K562 (cell line): ENCODE data around the gene C2CD2. TPM values are rescaled to one million over a fixed set of nuclear protein-coding genes. Genes with fewer than 3 reads are reported as not detected.
A peak's percentile ranks its signal among the peaks of the same experiment; 100 is the strongest.

ENCODE experiments used
- ATAC-seq: fragments of 200-7000 bp; cut with Tn5 transposase; 3 replicates; pipeline ENCODE4 v1.9.1; 2020; ENCODE audit warnings: moderate library complexity
- BruUV-seq: library from RNA; stranded (reverse); fragments of 400-500 nt; replicated peaks from 2 replicates; lab custom pipeline; 2021; lab: Mats Ljungman, UMichigan
- CTCF ChIA-PET: fragments of 300-600 bp; formaldehyde crosslinking; extraction: SDS; loops from one replicate; lab custom pipeline; 2021; ENCODE audit warnings: low intra/inter-chr PET ratio; lab: Yijun Ruan, JAX
- POLR2A ChIA-PET: fragments of 300-600, 350-650 bp; sonication (Branson Sonifier 250); formaldehyde crosslinking; extraction: SDS; loops from one replicate; lab custom pipeline; 2021; ENCODE audit warnings: antibody characterized with exemption, inconsistent platforms; lab: Yijun Ruan, JAX
- DNase-seq, 4 experiments: peaks; one replicate each; pipeline versions ENCODE4 v3.0.0 to v3.0.0-alpha.2; 2011 to 2018; ENCODE audit warnings: low spot score in 3 of 4, mixed read lengths in 3 of 4; ENCODE audit errors: extremely low read depth in 1 of 4
- FAIRE-seq: peaks from 2 replicates; lab custom pipeline; 2011; peaks lifted over from hg19 to GRCh38; lab: Jason Lieb, UNC
- H2AFZ ChIP-seq: 2 replicates; pipeline ENCODE4 v1.6.0; 2011; ENCODE audit warnings: low read depth, low read length, control low read depth, inconsistent platforms
- H3K27ac ChIP-seq: fragments of 200-600 bp; 3 replicates; pipeline ENCODE4 v1.8.0; 2011; ENCODE audit warnings: low read depth, mild to moderate bottlenecking, control low read depth, inconsistent platforms, low read length, moderate library complexity, mixed read lengths; ENCODE audit errors: extremely low read depth
- H3K27me3 ChIP-seq, 2 experiments: fragments of 300-600 bp in 1 of 2; 2 replicates in 1 of 2; 3 replicates in 1 of 2; pipeline versions ENCODE4 v1.6.0 to v1.8.0; 2011; ENCODE audit warnings: inconsistent platforms in 2 of 2, low read length in 2 of 2, mild to moderate bottlenecking in 1 of 2, mixed read lengths in 1 of 2, moderate library complexity in 1 of 2; ENCODE audit not compliant: control insufficient read depth in 2 of 2, insufficient read depth in 2 of 2
- H3K36me3 ChIP-seq: fragments of 300-600 bp; 3 replicates; pipeline ENCODE4 v1.8.0; 2011; ENCODE audit warnings: mild to moderate bottlenecking, low read length, inconsistent platforms; ENCODE audit not compliant: control insufficient read depth, insufficient read depth
- H3K4me1 ChIP-seq, 2 experiments: fragments of 200-600 bp in 1 of 2; replicated peaks in 1 of 2; 2 replicates in 1 of 2; 3 replicates in 1 of 2; pipeline versions ENCODE4 v1.5.1 to v1.8.0; 2011; ENCODE audit warnings: inconsistent platforms in 2 of 2, low read length in 2 of 2, mild to moderate bottlenecking in 1 of 2, mixed read lengths in 1 of 2, moderate library complexity in 1 of 2; ENCODE audit not compliant: control insufficient read depth in 2 of 2, insufficient read depth in 2 of 2
- H3K4me2 ChIP-seq: 2 replicates; pipeline ENCODE4 v1.6.1; 2011; ENCODE audit warnings: low read length, control low read depth, inconsistent platforms, mixed read lengths; ENCODE audit not compliant: insufficient read depth
- H3K4me3 ChIP-seq: fragments of 200-600 bp; sonication (generic), shearing (Covaris generic); 2 replicates; pipeline ENCODE4 v1.5.1; 2016; ENCODE audit warnings: control low read depth, inconsistent platforms
- H3K79me2 ChIP-seq: fragments of 200-600 bp; 3 replicates; pipeline ENCODE4 v1.8.0; 2011; ENCODE audit warnings: low read length, inconsistent platforms; ENCODE audit not compliant: control insufficient read depth, insufficient read depth
- H3K9ac ChIP-seq, 2 experiments: 2 replicates each; pipeline versions ENCODE4 v1.6.0 to v1.6.1; 2011; ENCODE audit warnings: low read depth in 2 of 2, low read length in 2 of 2, control low read depth in 1 of 2, inconsistent platforms in 1 of 2, mild to moderate bottlenecking in 1 of 2, mixed read lengths in 1 of 2; ENCODE audit not compliant: insufficient read depth in 1 of 2
- H3K9me1 ChIP-seq: one replicate; pipeline ENCODE4 v1.6.0; 2011; ENCODE audit warnings: inconsistent platforms, mild to moderate bottlenecking, low read length, moderate library complexity; ENCODE audit not compliant: control insufficient read depth, insufficient read depth
- H3K9me3 ChIP-seq: replicated peaks from 2 replicates; pipeline ENCODE4 v1.5.1; 2011; ENCODE audit warnings: low read depth, low read length, inconsistent platforms; ENCODE audit not compliant: control insufficient read depth, insufficient read depth
- H4K20me1 ChIP-seq: replicated peaks from 2 replicates; pipeline ENCODE4 v1.6.1; 2011; ENCODE audit warnings: low read length, inconsistent platforms, mixed read lengths; ENCODE audit not compliant: control insufficient read depth, insufficient read depth
- ATF7 ChIP-seq: fragments of 450-650 bp; IDR thresholded peaks from 2 replicates; pipeline ENCODE4 v1.7.1; 2014; ENCODE audit warnings: mild to moderate bottlenecking, moderate library complexity
- COPS2 ChIP-seq: fragments of 450-650 bp; conservative IDR thresholded peaks from 2 replicates; pipeline ENCODE4 v1.6.1; 2016; ENCODE audit warnings: mild to moderate bottlenecking, moderate library complexity
- DPF2 ChIP-seq: fragments of 450-650 bp; IDR thresholded peaks from 2 replicates; pipeline ENCODE4 v1.6.1; 2016
- FOXJ2 ChIP-seq: fragments of 200-800 bp; sonication (Bioruptor generic); IDR thresholded peaks from 2 replicates; pipeline ENCODE4 v1.6.1; 2016; ENCODE audit warnings: missing genetic modification characterization, missing compliant biosample characterization
- HDAC1 ChIP-seq, 2 experiments: fragments of 450-650 bp; IDR thresholded peaks; 2 replicates each; pipeline ENCODE4 v1.6.1; 2016 to 2017; ENCODE audit warnings: inconsistent platforms in 1 of 2, mild to moderate bottlenecking in 1 of 2, moderate library complexity in 1 of 2
- HEY1 ChIP-seq: fragments of 250-450 bp; sonication (Bioruptor Pico); IDR thresholded peaks from 2 replicates; pipeline ENCODE4 v1.5.0; 2020; ENCODE audit warnings: mild to moderate bottlenecking, moderate library complexity, borderline replicate concordance
- HMGN3 ChIP-seq: IDR thresholded peaks from 2 replicates; pipeline ENCODE4 v1.6.1; 2011; ENCODE audit warnings: borderline replicate concordance, low read depth, mild to moderate bottlenecking, mixed read lengths, low read length; ENCODE audit not compliant: insufficient read length; ENCODE audit errors: extremely low read depth
- KAT7 ChIP-seq: sonication (generic); formaldehyde crosslinking; IDR thresholded peaks from 2 replicates; pipeline ENCODE4 v1.8.0; 2022; ENCODE audit warnings: missing genetic modification reagents, mild to moderate bottlenecking, borderline replicate concordance
- KLF16 ChIP-seq: IDR thresholded peaks from 2 replicates; pipeline ENCODE4 v1.6.1; 2016; ENCODE audit warnings: antibody characterized with exemption
- MLLT1 ChIP-seq, 2 experiments: fragments of 450-650 bp; IDR thresholded peaks; 2 replicates each; pipeline ENCODE4 v1.6.1; 2016
- POLR2G ChIP-seq: fragments of 200-400 bp; formaldehyde crosslinking; IDR thresholded peaks from 2 replicates; pipeline ENCODE4 v1.6.1; 2017; ENCODE audit warnings: low read depth, mild to moderate bottlenecking, antibody characterized with exemption, low read length, moderate library complexity
- ZFP30 ChIP-seq: fragments of 250-450 bp; sonication (Bioruptor Pico); IDR thresholded peaks from 2 replicates; pipeline ENCODE4 v1.8.0; 2022; ENCODE audit warnings: moderate library complexity, mild to moderate bottlenecking, inconsistent platforms, borderline replicate concordance
- ZKSCAN8 ChIP-seq: fragments of 200-800 bp; sonication (Bioruptor generic); IDR thresholded peaks from 2 replicates; pipeline ENCODE4 v1.6.1; 2016; ENCODE audit warnings: missing genetic modification characterization, missing compliant biosample characterization
- ZNF395 ChIP-seq: fragments of 200-800 bp; sonication (Bioruptor generic); IDR thresholded peaks from 2 replicates; pipeline ENCODE4 v1.6.1; 2017; ENCODE audit warnings: missing genetic modification characterization, missing compliant biosample characterization
- ZNF41 ChIP-seq: fragments of 250-450 bp; sonication (Bioruptor Pico); conservative IDR thresholded peaks from 2 replicates; pipeline ENCODE4 v1.4.0; 2020; ENCODE audit warnings: mild to moderate bottlenecking
- ZNF77 ChIP-seq: fragments of 250-450 bp; sonication (Bioruptor Pico); IDR thresholded peaks from 2 replicates; pipeline ENCODE4 v1.5.0; 2020
- WGBS: fragments of 100-300 bp; shearing (Covaris generic); methylation state at CpG from one replicate; pipeline ENCODE4 v1.1.6; 2016; ENCODE audit warnings: low coverage, mixed read lengths; ENCODE audit not compliant: insufficient coverage; ENCODE audit errors: missing lambda C conversion rate; 5-methylcytosine and 5-hydroxymethylcytosine counted together
- in situ Hi-C: fragments of 300-500 bp; cut with MboI; formaldehyde crosslinking; loops from 4 replicates; pipeline ENCODE4 v1.15.0; 2018; ENCODE audit warnings: inconsistent platforms, mixed read lengths
- intact Hi-C: fragments of 100-400 bp; cut with micrococcal nuclease; formaldehyde crosslinking; loops from 2 replicates; pipeline ENCODE4 v1.14.2; 2022
- polyA plus RNA-seq, 8 experiments: library from polyadenylated mRNA; depleted of rRNA in 4 of 8; stranded (reverse) in 5 of 8; unstranded in 3 of 8; fragments of >200 nt; fragmentation: Nextera tagmentation in 2 of 8; fragmentation: Illumina TruSeq in 1 of 8; extraction: Ambion mirVana in 2 of 8; extraction: Trizol in 1 of 8; gene quantifications; 2 replicates each; pipeline versions ENCODE4 v1.2.1 to v1.2.3, GENCODE V29; 2011 to 2014; ENCODE audit warnings: inconsistent platforms in 1 of 8, missing spikeins in 1 of 8
- total RNA-seq, 7 experiments: library from RNA; depleted of rRNA in 6 of 7; stranded (reverse); fragments of >200 nt in 6 of 7; fragmentation: Illumina TruSeq in 2 of 7; extraction: Trizol in 2 of 7; gene quantifications; 2 replicates each; pipeline versions ENCODE4 v1.2.1 to v1.2.3, GENCODE V29; 2011 to 2021; ENCODE audit warnings: low replicate concordance in 1 of 7

Gene C2CD2
- total and polyA plus RNA-seq, 9 of the 15 experiments (the other 6 are each of a cell fraction or from before 2014, with no cell fraction given): 1.3 to 21.6 (median 12.1) TPM

GRCh38 chr21:41895643-41896493 is 58.0 kb downstream of the C2CD2 start (continued):
- no peak for TF ChIP-seq FOXJ2

- in situ Hi-C loops: no loop called here
- FAIRE-seq: peak; percentile 99
- no TSS peak for BruUV-seq
- TF ChIP-seq ZKSCAN8 (CRISPR knock-in tag) (no peak), KLF16 (peak; percentile 87), COPS2 (no peak), DPF2 (peak; percentile 84), HMGN3 (no peak), ZNF395 (CRISPR knock-in tag) (peak; percentile 7), HEY1 (CRISPR knock-in tag) (no peak), ZNF41 (CRISPR knock-in tag) (0 out of 2 replicates have a peak, but pooled peaks have one; percentile 24), KAT7 (CRISPR knock-in tag) (no peak; the same call in 1 of the 2 replicates), ATF7 (peak; percentile 56), ZFP30 (CRISPR knock-in tag) (no peak), POLR2G (no peak), ZNF77 (no peak), MLLT1 (IDR thresholded peaks at IDR 0.05) (peak in 1 of 2 experiments; percentile 36; a peak in 1 of 4 replicates), HDAC1 (IDR thresholded peaks at IDR 0.05) (peak in 1 of 2 experiments; percentile 82; a peak in 2 of 4 replicates)
These were observed 58.8 kb downstream of the C2CD2 start for GRCh38 chr21:41894922-41895557.

More at GRCh38 chr21:41894922-41895557, 58.8 kb downstream of the C2CD2 start:
- no peaks in the 10 kb centered on the region for H3K9me1 ChIP-seq
- H3K4me3 ChIP-seq: no peak overlapping the region
- no peaks in the 10 kb centered on the region for H3K9me3 ChIP-seq
- peak overlapping the region; percentile 33; the same call in 1 of the 2 replicates for H3K4me2 ChIP-seq
- intact Hi-C loops: no loop called here
- peaks cover 19 to 24% of the 10 kb centered on the region in 2 experiments for H3K4me1 ChIP-seq
- H4K20me1 ChIP-seq: no peaks in the 10 kb centered on the region; the same call in 1 of the 2 replicates
- H3K36me3 ChIP-seq: peaks cover 21% of the 10 kb centered on the region; the same call in 2 of the 3 replicates
- peak overlapping the region; percentile 54 for H3K27ac ChIP-seq
- 32% methylated on average over 13 of the region's 13 CpGs for WGBS
- no peaks in the 10 kb centered on the region for H3K79me2 ChIP-seq
- DNase-seq (peak; percentile 75 to 88 (median 78)), ATAC-seq (peak; percentile 78)
- POLR2A ChIA-PET: interaction anchor here (0.6 to 1.9 kb wide), 3 partner anchors 15 to 989 kb away, joined by 3 to 8 read pairs (median 4); no protein-coding TSS in a partner anchor
- CTCF ChIA-PET: no interaction called here
- no peak overlapping the region for H3K9ac ChIP-seq
- H2AFZ ChIP-seq: peak overlapping the region; percentile 25; the same call in 1 of the 2 replicates
- H3K27me3 ChIP-seq: no peaks in the 10 kb centered on the region
